ENCODE data around the gene FARSB. TPM values are rescaled to one million over a fixed set of nuclear protein-coding genes. Genes with fewer than 3 reads are reported as not detected.

FARSB gene
- total and polyA plus RNA-seq, 2 donors (not counting 3 experiments of a cell fraction or from before 2014, with no cell fraction given) = 12.7 to 29.4 TPM

Other genes with a start within 250 kb of the FARSB start
- not detected in 2 replicates for gene SGPP2, start 231.5 kb downstream of the FARSB start, total RNA-seq
- not detected in 2 replicates for gene SGPP2, start 231.5 kb downstream of the FARSB start, polyA plus RNA-seq
- gene MOGAT1, start 15.6 kb upstream of the FARSB start, total RNA-seq = not detected in 2 replicates
- not detected in 2 replicates for gene MOGAT1, start 15.6 kb upstream of the FARSB start, polyA plus RNA-seq
- 139 and 142 TPM in 2 replicates for gene ACSL3, start 204.9 kb upstream of the FARSB start, total RNA-seq
- gene ACSL3, start 204.9 kb upstream of the FARSB start, polyA plus RNA-seq = 41.5 and 58.7 TPM in 2 replicates

All from endothelial cell of umbilical vein (primary cell).